ENCODE measurements around the gene RUNX1. TPM values are rescaled to one million over a fixed set of nuclear protein-coding genes. Genes with fewer than 3 reads are reported as not detected.

The RUNX1 gene
- polyA plus RNA-seq, 12 donors, result 3.6 to 18.8 (median 6.9) TPM; not detected in 1

DNA sequence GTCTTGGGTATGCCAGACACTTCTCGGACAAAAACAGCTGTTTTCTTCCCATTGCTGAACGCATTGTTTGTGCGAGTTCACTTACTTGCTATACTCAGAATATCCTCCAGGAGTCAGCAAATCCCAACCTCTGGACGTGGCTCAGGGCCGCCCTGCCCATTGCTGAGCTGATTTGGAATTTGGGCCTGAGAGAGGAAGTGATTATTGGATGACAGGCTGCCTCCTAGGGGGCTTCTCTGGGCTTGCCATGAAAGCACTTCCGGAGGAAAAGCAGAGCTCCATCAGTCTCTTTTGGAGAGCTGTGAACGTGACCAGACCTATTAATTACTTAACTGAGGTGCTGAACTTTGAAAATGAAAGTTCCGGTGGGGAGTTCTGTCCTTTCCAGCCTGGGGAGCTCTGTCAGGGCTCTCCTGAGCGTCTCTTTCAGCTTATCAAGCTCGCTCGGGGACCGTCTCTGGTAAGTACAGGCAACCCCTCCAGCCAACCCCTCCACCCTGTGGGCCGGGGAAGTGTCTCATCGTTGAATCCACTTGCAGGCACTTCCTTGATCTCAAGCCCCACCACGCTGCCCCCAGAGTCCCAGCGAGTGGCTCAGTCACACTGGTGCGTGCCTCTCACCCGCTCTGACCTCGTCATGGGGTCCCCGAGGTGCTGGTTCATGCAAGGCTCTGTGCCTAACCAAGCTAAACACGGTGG, 303.4 kb downstream of the RUNX1 start:
- DNase-seq, result peak; percentile 82

DNA sequence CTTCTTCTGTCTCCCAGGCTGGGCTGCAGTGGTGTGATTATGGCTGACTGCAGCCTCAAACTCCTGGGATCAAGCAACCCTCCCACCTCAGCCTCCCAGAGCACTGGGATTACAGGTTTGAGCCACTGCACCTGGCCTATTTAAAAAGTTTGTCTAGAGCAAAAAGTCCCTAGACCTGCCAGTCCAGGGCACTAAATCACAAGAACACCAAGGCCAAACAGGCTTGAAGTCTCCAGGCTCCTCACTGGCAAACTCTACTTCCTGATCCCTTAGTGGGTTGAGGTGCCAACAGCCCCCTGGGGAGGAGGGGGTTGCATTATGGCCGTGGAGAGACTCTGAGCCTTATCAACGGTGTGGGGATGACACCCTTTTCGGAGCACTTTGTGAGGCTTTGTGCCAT, 304.3 kb downstream of the RUNX1 start:
- DNase-seq, result no peak

DNA sequence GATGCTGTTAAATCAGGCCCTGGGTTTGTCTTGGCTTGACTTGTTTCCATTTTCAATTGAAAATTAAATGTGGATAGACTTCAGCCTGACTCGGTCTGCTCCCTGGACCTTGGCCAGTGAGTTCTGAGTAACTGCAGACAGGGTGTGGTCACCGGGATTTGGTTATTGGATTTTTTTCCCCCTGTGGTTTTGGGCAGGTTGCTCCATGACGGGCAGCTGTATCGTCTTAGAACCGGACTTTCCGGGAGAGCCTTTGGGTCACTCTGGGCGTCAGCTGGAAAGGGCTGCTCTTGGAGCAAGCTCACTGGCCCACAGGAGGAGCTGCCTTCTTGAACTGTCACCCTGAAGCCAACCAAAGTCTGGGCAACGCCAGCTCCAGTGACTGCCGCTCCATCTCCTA, 305.3 kb downstream of the RUNX1 start:
- peak; percentile 3 for DNase-seq

DNA sequence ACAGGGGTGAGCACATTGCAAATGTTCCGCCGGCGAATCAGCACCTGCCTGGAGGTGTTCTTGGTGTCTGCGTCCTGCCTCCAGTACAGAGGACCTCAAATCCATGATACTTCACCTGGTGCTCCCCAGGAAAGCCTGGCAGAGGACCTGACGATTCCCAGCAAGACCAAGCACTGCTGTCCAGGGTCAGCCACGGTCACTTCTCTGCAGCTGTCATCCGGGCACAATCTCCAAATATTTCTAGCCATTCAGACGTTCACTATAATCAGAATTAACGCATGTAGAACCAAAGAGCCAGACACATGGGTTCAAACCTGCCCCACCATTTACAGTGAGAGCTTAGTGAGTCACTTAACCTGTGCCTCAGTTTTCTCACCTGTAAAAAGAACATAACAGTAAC, 305.8 kb downstream of the RUNX1 start:
- no peak for DNase-seq

DNA sequence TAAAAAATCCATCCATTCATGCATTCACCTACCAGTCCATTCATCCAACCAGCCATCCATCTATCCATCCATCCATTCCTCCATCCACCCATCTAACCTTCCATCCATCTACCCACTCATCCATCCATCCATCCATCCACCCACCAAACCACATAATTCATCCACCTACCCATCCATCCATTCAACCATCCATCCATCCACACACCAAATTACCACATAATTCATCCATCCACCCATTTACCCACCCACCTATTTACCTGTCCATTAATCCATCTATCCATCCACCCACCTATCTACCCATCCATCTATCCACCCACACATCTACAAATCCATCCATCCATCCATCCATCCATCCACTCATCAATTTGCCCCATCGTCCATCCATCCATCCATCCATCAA, 308.9 kb downstream of the RUNX1 start:
- DNase-seq, result no peak

Measured in muscle of arm (tissue), 12 donors.